NCI-H2171 (cell line): ENCODE measurements around the gene FHIT.
"Not testable (repeated sequence)": the region's sequence is repeated elsewhere in the genome, so short reads cannot be mapped to it uniquely, and the experiment has no call there.

ENCODE experiments used
- DNase-seq: peaks from one replicate; lab custom pipeline; 2025; lab: John Stamatoyannopoulos, UW

Gene FHIT

DNA sequence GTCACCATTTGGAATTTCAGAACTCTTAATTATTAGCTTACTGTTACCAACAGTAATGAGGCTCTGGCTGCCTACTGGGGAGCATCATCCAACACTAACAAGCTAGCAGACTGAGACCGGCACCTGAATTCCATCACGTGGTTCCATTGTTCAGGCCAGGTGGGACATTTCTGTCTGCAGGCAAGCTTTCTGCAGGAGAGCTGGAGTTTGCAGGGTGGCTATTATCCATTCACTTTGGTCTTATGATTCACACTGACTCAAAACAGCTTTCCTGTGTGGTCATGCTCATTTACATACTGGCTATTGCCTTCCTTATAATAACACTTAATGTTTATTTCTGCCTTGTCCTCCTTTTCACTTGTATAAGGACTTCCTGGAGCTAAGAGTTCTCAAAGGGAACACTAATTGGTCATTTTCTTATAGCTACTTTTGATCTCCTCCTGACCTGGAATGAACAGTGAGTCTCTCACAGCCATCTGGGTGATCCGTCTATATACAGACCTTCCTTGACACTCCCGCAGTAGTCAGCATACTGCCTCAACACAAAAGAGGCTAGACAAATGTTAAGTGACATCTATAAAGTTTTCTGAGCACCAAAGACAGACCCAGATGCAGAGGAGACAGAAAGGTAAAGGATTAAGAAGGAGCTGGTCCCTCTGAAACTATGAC lies 695.4 kb downstream of the FHIT start:
- no peak for DNase-seq

DNA sequence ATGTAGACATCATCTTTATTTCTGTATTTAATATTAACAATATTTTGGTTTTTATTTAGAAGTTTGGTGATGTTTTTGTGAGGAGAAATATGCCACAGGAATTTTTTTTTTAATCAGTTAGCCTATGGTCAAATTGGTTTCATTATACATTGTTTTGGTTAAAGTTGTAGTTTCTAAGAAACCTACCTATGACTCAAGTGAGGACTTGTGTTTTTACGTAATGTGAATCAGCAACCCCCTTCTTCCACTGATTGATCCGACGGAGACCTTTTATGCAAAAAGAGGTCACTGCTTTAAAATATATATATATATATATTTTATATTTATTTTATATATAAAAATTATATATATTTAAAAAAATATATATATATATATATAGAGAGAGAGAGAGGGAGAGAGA lies 698.1 kb downstream of the FHIT start:
- no peak for DNase-seq

DNA sequence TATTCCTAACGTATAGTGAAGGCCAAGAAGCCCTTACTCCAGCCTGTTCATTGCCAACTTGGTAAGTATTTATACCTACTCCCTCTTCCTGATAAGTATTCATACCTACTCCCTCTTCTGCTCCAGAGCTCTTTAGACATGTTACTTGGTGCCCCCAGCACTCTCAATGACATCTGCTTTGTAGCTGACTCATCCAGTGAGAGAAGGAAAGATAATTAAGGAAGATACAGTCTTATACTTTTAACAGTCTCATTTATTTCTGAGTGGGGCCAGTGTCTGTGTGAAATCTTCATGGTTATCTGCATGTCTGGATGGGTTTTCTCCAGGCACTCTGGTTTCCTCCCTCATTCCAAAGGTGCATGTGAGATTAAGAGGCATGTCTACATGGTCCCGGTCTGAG lies 698.7 kb downstream of the FHIT start:
- DNase-seq, result no peak

DNA sequence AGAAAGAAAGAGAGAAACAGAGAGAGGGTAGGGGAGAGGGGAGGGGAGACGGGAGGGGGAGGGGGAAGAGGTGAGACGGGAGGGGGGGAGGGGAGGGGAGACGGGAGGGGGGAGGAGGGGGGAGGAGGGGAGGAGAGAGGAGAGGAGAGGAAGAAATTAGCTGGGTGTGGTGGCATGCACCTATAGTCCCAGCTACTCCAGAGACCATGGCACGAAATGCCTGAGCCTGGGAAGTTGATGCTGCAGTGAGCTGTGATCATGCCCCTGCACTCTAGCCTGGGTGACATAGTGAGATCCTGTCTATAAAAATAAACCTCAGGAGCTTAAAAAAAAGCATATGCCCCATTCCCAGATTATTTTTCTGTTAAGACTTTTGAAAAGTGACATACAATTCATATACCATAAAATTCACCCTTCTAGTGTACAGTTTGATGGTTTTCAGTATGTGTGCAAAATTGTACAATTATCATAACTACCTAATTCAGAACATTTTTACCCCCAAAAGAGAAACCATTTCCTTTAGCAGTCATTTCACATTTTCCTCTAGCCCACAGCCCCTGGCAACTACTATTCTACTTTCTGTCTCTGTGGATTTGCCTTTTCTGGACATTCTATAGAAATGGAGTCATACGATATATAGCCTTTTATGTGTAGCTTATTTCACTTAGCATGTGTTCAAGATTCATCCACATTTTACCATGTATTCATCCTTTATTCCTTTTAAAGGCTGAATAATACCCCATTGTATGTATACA lies 699.6 kb downstream of the FHIT start:
- DNase-seq, result no peak

DNA sequence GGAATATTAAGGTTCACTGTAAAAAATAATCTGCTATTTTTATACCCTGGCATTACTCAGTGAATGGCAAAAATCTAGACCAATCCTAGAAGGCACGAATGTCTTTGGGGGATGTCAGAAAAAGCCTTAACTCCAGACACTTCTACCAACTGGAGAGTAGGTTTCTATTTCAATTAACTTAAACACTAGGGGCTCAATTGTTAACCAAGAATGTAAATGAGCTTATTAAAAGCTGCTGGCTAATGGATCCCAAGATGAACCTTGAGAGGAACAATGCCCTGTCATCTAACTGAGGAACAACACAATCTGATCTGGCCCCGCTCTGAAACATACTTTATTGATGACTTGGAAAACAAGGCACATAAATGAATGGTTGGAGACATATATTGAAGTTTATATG lies 701.4 kb downstream of the FHIT start:
- no peak for DNase-seq

DNA sequence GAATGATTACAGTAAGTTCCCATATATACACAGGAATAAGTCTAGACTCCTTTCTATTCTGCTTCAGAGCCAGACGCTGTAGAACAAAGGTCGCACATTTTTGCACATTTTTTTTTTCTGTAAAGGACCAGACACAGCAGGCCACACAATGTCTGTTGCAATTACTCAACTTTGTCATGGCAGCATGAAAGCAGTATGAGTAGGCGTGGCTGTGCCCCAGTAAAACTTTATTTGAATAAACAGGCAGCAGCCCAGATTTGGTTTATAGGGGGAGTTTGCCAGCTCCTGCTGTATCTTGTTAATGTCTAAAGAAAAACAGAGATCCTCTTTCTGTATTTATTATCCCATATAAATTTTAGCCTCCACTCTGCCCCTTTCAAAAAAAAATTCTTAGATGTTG lies 708.3 kb downstream of the FHIT start:
- DNase-seq, result no peak

DNA sequence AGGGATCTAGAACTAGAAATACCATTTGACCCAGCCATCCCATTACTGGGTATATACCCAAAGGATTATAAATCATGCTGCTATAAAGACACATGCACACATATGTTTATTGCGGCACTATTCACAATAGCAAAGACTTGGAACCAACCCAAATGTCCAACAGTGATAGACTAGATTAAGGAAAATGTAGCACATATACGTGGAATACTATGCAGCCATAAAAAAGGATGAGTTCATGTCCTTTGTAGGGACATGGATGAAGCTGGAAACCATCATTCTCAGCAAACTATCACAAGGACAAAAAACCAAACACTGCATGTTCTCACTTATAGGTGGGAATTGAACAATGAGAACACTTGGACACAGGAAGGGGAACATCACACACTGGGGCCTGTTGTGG lies 711.9 kb downstream of the FHIT start:
- not testable (repeated sequence) for DNase-seq

DNA sequence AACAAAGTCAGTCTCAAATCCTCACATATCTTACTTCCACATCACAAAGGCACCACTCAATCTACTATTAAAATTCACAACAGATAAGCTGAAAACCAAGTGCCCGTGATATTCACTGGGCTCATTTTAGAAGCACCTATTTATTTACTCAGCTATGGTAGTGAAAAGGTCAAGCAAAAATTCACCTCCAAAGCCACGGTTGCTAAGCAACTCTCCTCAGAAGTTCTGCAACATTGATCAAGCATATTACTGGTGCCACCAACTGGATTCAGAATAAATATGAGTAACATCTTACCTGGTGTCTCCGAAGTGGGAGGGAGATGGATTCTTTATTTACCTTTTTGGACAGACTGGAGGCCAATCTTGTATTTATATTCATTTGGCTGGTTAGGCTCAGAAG lies 714.8 kb downstream of the FHIT start:
- DNase-seq, result no peak

DNA sequence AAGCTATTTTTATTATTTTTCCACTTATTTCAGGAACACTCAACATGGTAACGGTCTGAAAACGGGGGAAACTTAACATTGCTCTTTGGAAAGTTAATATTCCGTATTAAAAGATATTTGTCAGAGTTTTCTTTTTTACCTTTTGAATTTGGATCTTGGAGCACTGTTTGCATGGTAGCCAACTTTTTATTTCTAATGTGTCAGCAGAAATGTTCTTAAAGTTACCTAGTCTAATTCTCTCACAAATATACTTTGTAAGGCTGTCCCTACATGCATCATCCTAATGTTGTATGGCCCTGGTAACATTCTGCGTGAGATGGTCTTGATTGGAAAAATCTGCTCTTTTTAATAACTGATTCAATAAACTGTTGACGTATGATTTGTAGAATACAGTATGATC lies 719.5 kb downstream of the FHIT start:
- DNase-seq, result no peak

DNA sequence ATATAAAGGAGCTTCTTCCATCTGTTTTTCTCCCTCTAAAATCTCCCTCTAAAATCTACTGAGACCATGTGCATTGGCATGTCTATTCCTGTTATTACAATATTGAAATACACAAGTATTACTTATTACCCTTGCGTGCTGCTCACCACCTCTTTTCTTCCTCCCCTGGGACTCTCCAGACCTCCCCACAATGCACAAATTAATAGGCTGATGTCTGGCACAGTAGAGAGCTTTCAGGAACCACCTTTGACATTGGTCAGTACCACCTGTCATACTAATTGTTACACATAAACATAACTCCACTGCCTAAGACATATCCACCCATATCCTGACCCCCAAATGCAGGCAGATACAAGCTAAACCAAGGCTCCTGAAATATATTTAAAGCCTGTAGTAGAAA lies 722.6 kb downstream of the FHIT start:
- DNase-seq, result no peak

DNA sequence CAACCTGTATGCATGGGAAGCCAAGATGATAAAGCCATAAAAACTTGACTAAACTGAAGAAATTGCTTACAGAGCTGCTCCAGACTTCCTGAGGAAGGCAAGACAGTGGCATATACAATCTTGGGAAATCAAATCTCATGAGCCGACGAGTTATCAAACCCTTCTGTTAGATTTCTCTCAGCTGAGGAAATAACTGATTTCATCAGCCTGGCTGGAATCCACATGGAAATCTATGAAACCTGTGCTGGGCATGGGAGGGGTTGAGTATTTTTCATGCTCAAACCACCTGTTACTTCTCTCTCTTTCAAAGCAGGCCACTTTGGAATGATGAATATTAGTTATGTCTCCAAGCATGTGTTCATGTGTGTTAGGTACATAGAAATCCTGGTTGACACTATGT lies 727.7 kb downstream of the FHIT start:
- DNase-seq, result no peak

DNA sequence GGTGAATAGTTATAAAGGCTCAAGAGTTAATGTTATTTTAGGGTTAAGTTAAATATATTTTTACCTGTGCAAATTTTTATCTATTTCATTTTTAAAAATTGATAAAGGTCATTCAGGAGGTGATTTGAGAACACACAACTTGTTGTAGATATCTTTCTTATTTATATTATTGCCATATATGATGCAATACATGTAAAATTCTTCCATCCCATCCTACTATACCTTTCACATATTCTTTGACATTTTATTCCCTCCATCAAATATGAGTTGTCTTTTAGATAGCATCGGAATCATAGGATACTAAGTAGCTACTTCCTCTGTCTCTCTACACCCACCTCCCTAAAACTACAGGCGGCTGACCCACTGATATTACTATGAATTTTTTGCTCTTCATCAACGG lies 734.1 kb downstream of the FHIT start:
- no peak for DNase-seq

DNA sequence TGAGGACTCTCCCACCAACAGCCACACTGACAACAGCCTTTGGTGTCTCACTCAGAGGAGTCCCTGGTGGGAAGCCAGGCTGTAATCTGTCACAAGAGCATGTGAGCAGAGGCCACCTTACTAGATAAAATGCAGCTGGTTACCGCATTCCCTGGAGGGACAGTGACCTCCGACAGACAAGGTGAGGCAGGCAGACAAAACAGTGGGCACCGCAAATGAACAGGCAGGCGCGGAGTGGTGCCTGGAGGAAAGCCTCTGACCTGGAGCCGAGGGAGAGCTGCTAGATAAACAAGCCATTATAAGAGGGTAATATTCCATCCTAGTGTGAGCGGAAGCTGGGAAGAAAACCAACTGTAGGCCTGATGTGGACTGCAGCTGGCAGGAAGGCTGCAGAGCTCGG lies 736.4 kb downstream of the FHIT start:
- no peak for DNase-seq

DNA sequence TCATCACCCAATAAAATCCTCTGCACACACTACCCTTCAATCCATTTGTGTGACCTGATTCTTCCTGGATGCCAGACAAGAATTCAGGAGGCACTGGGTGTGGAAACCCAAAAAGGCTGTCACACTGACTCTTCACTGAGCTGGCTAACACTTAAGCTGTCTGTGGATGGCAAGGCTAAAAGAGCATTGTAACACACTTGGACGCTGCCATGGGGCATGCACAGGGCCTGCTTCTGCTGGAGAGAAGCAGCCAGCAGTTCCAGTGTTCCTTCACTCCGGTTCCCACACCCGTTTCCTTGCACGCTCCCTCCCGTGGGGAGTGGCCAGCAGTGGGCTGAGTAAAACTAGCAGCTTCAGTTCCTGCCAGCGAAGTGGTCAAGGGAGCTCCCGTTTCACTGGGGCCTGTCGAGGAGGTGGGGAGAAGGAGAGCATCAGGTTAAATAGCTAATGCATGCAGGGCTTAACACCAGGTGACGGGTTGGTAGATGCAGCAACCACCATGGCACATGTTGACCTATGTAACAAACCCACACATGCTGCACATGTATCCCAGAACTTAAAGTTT lies 737.1 kb downstream of the FHIT start:
- DNase-seq, result no peak

DNA sequence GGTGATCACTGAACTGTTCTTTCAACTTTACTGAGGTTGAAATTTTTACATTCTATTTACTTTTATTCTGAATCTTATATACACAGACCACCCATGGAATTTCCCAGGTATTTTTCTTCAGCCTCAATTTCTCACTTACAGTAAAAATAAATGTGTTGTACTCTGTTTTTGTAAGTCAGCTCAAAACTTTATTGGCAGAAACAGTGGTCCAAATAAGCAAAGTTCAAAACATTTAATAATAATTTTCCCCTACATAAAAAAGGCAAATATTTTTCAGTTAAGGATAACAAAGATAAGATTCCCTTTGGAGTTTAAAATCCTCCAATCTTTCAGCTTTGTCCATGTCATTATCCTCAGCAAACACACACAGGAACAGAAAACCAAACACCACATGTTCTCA lies 738.0 kb downstream of the FHIT start:
- no peak for DNase-seq

DNA sequence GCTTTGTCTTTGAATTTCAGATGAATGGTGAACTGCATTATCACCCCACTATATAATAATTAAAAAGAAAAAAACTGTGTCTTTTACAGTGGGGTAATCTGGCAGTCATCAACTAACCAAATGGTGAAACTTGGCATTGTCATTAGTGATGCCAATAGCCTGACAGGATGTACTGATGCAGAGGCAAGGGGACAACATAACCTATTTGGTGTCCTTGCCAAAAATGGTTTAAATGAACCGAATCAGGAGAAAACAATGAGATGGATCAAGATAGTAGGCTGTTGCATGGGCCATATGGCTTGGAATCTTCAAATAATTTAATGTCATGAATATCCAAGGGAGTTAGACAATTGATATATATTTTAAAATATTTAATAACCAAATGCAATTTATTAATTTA lies 738.7 kb downstream of the FHIT start:
- DNase-seq, result no peak

DNA sequence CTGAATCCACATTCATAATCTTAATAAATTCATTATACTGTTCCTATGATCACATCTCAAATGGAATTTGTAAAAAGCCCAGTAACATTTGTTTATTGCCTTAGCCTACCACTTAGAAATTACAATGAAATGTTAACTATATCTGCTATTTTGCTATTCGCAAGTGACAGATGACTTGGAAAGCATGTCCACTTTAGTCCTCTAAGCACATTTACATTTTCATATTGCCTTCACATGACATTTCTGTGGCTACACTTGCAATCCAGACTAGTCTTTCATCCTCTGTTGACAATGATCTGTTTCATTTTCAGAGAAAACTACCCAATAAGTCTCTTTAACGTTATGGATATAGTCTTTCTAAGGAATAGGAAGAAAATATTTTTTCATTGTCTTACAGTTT lies 741.8 kb downstream of the FHIT start:
- DNase-seq, result no peak

DNA sequence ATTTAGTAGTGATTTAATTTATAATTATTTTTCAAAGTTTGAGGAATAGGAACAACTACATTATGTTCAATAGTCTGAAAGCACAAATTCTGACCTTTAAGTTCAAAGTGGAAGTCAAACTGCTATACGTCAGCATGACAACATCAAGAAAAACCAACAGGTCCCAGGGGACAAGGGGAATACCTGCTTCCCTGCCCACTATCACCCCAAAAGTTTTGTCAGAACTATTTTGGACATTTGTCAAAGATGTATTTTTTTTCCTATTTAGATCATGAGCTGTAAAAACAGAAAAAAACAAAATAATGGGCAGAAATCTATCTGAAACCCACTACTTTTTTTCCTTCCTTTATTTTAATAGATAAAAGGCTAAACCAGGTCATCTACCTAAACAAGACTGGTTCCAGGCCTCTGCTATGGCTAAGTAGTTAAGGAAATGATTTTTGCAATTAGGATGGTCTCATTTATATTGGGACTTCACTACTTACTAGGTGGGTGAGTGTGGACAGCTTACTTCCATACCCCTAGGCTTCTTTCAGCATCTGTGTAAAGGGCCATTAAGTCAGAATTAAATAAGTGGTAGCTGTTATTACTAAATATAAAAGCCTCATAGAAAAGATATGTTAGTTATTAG lies 746.3 kb downstream of the FHIT start:
- no peak for DNase-seq

DNA sequence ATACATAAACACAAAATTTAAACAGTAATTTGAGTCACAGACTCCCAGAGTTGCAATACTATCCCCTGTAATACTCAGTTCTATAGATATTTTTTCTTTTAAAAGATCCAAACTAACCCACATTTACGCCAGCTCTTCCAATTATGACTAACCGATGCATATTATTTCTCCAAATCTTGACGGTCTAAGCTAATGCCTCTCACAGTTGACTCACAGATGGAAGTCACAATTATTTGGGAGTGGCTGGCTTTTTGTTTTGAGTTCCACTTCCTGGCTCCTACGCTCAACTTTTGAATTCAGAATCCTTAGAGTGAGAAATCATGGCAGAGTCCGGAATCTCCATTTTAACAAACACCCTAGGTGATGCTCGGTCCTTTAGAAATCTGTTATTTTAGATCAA lies 749.9 kb downstream of the FHIT start:
- DNase-seq, result no peak

DNA sequence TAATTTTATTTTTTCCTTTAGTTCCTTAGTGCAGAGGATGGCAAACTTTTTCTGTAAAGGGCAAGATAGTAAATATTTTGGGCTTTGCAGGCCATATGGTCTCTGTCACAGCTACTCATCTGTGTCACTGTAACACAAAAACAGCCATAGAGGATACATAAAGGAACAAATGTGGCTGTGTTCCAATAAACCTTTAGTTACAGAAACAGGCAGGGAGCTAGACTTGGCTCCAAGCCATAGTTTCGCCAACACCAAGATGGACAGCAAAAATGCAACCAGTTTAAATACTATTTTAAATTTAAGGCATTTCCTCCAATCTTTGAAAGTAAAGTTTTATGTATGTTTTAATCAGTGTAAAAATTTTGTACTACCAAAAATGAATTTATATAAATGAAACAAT lies 753.4 kb downstream of the FHIT start:
- DNase-seq, result peak; percentile 36

DNA sequence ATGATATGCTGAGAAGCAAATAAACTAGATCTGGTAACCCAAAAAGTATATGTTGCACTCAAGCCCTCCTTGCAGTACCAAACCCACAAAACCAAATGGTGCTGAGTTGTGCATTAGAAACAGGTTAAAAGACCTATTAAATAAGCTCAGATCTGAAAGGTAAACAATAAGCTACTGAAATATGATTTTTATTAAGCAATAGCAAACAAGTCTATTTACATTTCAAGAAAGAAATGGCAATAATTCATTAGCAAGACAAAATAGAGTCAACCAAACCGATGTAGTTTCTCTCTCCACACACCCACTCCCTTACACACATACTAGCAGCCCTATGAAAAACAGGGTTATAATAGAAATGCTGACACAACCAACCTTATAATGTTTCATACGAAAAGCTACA lies 760.3 kb downstream of the FHIT start:
- no peak for DNase-seq

DNA sequence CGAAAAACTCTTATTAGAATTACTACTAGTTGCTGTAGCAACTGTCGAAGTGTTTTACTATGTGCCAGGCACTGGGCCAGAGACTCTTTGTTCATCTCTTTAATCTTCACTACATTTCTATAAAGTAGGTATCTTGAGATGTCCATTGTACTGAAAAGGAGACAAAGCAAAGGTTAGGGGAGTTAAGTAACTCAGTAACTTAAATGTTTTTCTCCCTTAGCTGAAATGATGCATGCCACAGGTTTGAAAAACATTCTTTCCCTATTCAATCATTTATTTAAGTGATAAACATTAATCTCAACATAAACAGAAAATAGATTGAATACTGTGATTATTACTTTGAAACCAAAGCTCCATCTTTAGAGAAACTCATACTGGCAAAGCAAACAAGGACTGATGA lies 776.2 kb downstream of the FHIT start:
- DNase-seq, result no peak

DNA sequence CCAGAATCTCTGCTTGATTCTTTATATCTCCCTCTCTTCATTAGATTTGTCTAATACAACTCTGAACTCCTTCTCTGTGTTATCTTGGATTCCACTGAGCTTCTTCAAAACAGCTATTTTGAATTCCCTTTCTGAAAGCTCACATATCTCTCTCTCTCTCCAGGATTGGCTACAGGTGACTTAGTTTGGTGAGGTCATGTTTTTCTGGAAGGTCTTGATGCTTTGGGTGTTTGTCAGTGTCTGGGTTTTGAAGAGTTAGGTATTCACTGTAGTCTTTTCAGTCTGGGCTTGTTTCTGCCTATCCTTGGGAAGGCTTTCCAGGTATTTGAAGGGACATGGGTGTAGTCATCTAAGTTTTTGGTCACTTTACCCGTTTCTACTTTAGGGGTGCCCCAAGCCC lies 781.8 kb downstream of the FHIT start:
- DNase-seq, result no peak
